ENCODE measurements around the gene DUSP8.
"Not testable (repeated sequence)": the region's sequence is repeated elsewhere in the genome, so short reads cannot be mapped to it uniquely, and the experiment has no call there.

Gene DUSP8

DNA sequence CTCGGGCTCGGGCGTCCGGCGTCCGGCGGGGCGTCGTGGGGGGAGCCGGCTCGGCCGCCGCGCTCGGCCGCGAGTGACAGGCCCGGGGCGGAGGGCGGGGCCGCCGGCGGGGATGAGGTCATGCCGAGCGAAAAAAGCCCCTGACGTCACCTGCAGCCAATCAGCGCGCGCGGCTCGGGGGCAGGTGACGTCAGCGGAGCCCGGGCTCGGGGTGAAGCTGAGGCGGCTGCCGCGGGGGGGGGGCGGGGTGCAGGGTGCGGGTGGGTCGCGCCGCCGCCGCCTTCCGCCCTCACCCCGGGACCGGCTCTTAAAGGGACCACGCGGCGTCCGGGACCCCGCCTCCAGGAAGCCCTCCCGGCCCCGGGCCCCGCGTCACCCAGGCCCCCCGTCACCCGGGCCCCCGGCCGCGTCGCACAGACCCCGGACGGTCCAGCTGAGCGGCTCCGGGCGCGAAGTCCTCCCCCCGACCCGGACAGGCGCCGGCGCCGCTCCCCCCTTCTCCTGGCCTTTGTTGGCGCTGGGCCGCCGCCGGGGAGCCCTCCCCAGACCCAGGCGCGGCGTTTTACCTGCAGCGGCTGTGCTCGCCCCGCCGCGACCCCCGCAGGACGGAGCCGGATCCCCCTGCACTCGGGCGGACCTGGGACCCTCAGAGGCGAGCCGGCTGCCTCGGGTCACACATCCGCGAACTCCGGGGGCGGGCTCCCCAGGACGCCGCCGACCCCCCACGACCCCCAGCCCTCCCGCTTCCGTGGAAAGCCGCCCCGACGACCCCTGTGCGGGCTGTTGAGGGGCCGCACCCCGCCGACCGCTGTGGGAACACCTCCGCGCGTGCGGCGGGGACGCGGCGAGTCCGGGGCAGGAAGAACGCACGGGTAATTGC lies at the start of gene DUSP8:
Gene DUSP8 (minus strand): TSS at position 75 of the 880 bp plus-strand sequence. CDS start 6,445 bp downstream, outside the sequence.
- peak; percentile 94 for DNase-seq

DNA sequence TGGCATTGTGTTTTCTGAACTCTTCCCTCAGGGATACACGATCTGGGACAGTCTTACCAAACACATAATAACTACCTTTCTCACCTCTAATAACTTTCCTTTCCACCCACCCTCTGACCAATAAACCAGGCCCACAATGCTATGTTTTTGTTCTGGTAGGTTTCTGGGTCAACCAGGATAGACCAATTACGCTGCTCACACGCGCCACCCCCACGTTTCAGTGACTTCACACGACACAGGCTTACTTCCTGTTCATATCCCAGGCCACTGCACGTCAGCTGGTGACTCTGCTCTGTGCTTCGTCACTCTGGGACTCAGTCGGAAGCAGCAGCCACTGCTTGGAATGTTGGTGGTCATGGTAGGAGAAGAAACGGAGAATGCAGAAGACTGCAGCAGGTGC lies 47.4 kb upstream of the DUSP8 start:
- DNase-seq = no peak

GRCh38 chr11:1618231-1618630 lies 46.2 kb upstream of the DUSP8 start:
- DNase-seq = no peak

- DNase-seq = no peak
These were observed 36.3 kb upstream of the DUSP8 start, which contains the start of gene KRTAP5-3 for GRCh38 chr11:1608363-1608762. KRTAP5-3 (minus strand) TSS chr11:1608463; CDS start chr11:1608385, 78 bp downstream.

GRCh38 chr11:1607901-1608300 lies 35.8 kb upstream of the DUSP8 start:
- not testable (repeated sequence) for DNase-seq

DNA sequence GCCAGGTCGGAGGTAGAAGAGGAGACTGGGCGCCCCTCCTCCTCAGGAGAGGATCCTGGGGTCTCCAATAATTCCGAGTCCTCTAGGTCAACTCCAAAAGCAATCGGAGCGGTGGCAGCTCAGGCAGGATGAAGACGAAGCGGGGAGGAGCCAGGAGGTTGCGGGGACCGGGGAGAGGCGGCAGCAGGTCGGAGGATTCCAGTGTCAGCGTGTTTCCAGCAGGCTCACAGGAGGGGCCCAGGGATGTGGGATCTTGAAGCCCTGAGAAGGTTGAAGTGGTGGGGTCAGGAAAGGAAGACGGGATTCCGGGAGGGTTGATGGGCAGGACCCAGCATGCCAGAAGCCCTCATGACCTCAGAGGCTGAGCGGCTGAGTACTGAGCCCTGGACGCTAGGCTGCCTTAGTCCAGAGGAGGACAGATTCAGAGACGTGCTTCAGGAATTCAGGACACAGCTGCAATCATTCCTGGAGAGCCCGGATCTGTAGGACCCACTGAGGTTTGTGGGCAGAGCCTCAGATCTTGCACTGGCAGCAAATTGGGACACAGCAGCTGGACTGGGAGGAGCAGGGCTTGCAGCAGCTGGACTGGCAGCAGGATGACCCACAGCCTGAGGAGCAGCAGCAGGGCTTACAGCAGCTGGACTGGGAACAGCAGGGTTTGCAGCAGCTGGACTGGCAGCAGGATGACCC lies 35.2 kb upstream of the DUSP8 start:
- DNase-seq = not testable (repeated sequence)

DNA sequence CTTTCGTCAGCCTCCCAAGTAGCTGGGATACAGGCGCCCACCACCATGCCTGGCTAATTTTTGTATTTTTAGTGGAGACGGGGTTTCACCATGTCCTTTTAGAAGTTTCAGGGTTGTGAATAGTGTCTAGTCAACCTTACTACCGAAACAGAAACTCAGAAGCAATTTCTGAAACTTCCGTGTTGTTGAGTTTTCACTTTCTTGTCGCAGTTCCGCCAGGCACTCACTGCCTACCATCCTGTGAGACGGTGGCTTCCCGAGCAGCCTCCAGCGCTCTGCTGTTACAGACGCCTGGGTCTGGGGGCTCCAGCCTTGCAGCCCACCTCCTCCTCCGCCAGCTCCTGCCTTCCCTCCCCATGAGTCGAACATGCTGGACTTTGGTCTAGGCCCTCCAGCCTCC lies 33.9 kb upstream of the DUSP8 start:
- not testable (repeated sequence) for DNase-seq

GRCh38 chr11:1604711-1605110 lies 32.6 kb upstream of the DUSP8 start:
- DNase-seq = no peak

DNA sequence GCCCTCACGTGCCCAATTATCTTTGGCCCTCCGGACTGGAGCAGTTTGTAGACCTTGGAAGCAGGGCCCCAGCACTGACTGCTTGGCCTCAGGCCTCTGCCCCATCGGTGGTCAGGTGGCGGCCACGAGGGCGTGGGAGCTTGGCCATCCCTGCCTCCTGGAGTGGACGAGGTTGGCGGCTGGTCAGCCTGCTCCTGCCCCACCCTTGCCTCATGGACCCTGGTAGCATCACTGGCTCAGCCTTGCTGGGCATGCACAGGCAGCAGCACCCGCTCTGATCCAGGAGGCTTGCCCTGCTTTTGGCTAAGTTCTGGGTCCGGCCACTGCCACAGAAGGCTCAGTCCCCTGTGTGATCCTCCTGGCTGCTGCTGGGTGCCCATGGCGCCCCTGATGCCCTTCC lies 32.1 kb upstream of the DUSP8 start:
- no peak for DNase-seq

GRCh38 chr11:1603629-1604028 lies 31.6 kb upstream of the DUSP8 start:
- DNase-seq = no peak

DNA sequence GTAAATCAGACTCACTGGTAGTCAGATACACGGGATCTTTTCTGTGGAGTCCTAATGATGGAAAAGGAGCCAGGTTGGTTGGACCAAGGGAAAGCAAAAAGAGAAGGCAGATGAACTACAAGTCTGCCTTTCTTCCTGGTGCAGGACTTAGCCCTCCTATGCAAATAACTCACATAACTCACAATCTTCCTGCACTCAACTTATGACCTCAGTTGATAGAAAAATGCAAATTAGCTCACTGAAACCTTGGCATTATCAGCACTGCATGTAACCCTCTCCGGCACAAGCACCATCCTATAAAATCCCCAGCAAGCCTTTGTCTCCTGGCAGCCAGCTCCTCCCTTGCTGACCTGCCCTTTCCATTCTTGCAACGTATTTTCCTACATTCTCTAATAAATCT lies 29.6 kb upstream of the DUSP8 start:
- DNase-seq = not testable (repeated sequence)

DNA sequence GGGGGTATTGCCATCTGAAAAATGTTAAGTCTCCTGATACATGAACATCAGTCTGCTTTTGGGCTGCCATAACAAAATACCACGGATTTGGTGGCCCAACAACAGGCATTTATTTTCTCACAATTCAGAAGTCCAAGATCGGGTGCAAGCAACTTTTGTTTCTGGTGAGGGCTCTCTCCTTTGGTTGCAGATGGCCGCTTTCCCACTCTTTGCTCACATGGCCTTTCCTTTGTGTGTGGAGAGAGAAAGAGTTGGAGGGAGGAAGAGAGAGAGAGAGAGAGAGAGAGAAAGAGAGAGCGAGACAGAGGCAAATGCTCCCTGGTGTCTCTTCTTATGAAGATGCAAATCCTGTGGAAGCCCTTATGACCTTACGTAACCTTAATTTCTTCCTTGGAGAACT lies 28.6 kb upstream of the DUSP8 start:
- no peak for DNase-seq

DNA sequence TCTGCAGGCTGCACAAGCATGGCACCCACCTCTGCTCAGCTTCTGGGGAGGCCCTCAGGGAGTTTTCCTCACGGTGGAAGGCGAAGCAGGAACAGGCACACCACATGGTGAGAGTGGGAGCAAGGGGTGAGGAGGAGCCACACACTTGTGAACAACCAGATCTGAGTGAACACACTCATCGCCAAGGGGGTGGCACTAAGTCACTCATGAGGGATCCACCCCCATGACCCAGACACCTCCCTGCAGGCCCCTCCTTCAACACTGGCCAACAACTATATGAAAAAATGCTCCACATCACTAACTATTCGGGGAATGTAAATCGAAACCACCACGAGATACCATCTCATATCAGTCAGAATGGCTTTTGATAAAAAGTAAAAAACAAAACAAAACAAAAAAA lies 26.7 kb upstream of the DUSP8 start:
- DNase-seq = no peak

DNA sequence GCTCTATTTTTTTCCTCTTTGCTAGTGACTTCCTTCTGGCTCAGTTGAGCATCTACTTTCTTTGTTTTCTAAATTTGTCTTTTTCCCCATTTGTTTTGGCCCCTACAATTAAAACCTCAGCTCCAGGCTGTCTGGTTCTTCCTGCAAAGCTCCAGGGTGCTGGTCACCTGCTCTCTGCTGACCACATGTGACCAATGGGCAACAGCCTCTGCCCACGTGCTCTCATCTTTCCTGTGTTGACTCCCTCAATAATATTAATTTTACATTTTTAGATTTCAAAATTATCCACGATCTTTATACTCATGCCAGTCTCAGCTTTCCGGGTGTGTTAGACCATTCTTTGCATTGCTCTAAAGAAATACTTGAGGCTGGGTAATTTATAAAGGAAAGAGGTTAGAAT lies 26.3 kb upstream of the DUSP8 start:
- not testable (repeated sequence) for DNase-seq

DNA sequence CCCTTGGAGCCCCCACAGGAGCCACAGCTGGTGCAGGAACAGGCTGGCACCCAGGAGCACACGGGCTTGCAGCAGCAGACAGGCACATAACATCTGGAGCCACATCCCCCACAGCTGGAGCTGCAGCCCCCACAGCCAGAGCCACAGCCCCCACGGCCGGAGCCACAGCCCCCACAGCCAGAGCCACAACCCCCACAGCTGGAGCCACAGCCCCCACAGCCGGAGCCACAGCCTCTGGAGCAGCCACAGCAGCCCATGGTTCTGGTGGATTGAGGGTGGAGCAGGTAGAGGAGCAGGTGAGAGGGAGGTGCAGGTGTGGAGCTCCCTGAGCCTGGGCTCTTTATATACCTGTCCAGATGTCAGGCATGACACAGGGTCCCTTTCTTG lies 25.9 kb upstream of the DUSP8 start, which contains the start of gene KRTAP5-2:
Gene KRTAP5-2 (minus strand): TSS at position 301 of the 387 bp plus-strand sequence. CDS start 44 bp downstream, at position 257.
- no peak for DNase-seq

DNA sequence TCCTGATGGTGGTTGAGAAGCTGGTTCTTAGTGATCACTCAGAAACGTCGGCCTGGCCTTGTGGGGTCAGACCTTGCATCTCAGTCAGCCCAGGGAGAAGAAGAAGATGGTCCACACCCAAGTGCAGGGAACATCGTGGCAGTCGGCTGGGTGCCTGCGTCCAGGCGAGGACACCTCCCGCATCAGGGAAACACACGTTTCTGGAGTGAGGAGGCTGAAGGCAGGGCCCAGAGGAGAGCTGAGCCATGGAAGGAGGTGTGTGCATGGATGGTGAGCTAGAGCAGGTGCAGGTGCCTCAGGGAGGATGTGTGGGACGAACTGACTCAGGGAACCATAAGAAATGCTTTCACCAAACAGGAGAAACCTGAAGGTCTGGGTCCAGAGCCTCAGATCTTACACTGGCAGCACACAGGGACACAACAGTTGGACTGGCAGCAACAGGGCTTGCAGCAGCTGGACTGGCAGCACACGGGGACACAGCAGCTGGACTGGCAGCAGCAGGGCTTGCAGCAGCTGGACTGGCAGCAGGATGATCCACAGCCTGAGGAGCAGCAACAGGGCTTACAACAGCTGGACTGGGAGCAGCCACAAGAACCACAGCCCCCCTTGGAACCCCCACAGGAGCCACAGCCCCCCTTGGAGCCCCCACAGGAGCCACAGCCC lies 25.4 kb upstream of the DUSP8 start:
- no peak for DNase-seq

GRCh38 chr11:1596576-1597121 lies 24.6 kb upstream of the DUSP8 start:
- DNase-seq = not testable (repeated sequence)

- not testable (repeated sequence) for DNase-seq
These were observed 24.0 kb upstream of the DUSP8 start for GRCh38 chr11:1595994-1596575.

DNA sequence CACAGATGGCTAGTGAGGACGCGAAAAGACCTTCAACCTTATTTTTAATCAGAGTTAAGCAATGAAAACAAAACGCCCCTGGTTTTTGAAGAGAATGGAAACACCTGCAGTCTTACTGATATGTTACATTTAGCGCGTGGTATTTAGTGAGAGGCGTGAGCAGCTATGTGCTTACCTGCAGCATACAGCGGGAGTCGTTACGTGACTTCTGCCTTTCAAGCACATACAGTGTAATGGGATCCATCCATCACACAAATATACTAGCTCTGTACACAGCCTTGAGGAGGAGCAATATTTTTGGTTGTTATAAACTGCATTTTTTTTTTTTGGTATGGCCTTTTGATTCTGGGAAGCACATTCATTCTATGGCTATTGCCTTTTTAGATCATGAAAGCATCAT lies 20.6 kb upstream of the DUSP8 start:
- DNase-seq = no peak

GRCh38 chr11:1589996-1590395 lies 17.9 kb upstream of the DUSP8 start:
- DNase-seq = no peak

- not testable (repeated sequence) for DNase-seq
These were observed 17.3 kb upstream of the DUSP8 start for GRCh38 chr11:1589191-1589963.

GRCh38 chr11:1586699-1587098 lies 14.6 kb upstream of the DUSP8 start:
- DNase-seq = no peak
